SK-N-SH treated with all-trans-retinoic acid at 6 μM for 48 hours (cell line): ENCODE data around the gene CMTR1.

Experiments
- ARNTL ChIP-seq: fragments of 450-650 bp; formaldehyde crosslinking; IDR thresholded peaks from 2 replicates; pipeline ENCODE4 v1.5.0; 2020; ENCODE audit warnings: low read depth, mild to moderate bottlenecking, moderate library complexity, borderline replicate concordance
- CREB5 ChIP-seq: fragments of 250-450 bp; sonication (Bioruptor Pico); IDR thresholded peaks from 2 replicates; pipeline ENCODE4 v1.5.1; 2020; ENCODE audit warnings: low read depth, mild to moderate bottlenecking, moderate library complexity
- GLIS3 ChIP-seq: fragments of 250-450 bp; sonication (Bioruptor Pico); IDR thresholded peaks from 2 replicates; pipeline ENCODE4 v1.5.0; 2020; ENCODE audit warnings: mild to moderate bottlenecking, moderate library complexity
- ISL1 ChIP-seq: fragments of 250-450 bp; sonication (Bioruptor Pico); IDR thresholded peaks from 2 replicates; pipeline ENCODE4 v2.1.2; 2022; ENCODE audit warnings: mild to moderate bottlenecking, moderate library complexity
- OSR1 ChIP-seq: fragments of 250-450 bp; sonication (Bioruptor Pico); IDR thresholded peaks from 2 replicates; pipeline ENCODE4 v1.8.0; 2022; ENCODE audit warnings: moderate library complexity, mild to moderate bottlenecking, inconsistent platforms
- PATZ1 ChIP-seq: fragments of 250-450 bp; sonication (Bioruptor Pico); IDR thresholded peaks from 2 replicates; pipeline ENCODE4 v1.8.0; 2020; ENCODE audit warnings: mild to moderate bottlenecking, moderate library complexity, borderline replicate concordance
- SNAI2 ChIP-seq: fragments of 250-450 bp; sonication (Bioruptor Pico); IDR thresholded peaks from 2 replicates; pipeline ENCODE4 v1.5.0; 2020; ENCODE audit warnings: mild to moderate bottlenecking, moderate library complexity
- ZC3H10 ChIP-seq: fragments of 250-450 bp; sonication (Bioruptor Pico); IDR thresholded peaks from 2 replicates; pipeline ENCODE4 v1.5.1; 2021; ENCODE audit warnings: mild to moderate bottlenecking, moderate library complexity
- ZFP3 ChIP-seq: fragments of 250-450 bp; sonication (Bioruptor Pico); IDR thresholded peaks from 2 replicates; pipeline ENCODE4 v1.5.0; 2020; ENCODE audit warnings: mild to moderate bottlenecking, moderate library complexity
- ZNF565 ChIP-seq: fragments of 450-650 bp; formaldehyde crosslinking; conservative IDR thresholded peaks from 2 replicates; pipeline ENCODE4 v1.5.0; 2020; ENCODE audit warnings: low read depth, mild to moderate bottlenecking, moderate library complexity
- ZNF70 ChIP-seq: fragments of 450-650 bp; formaldehyde crosslinking; IDR thresholded peaks from 2 replicates; pipeline ENCODE4 v1.5.0; 2020; ENCODE audit warnings: mild to moderate bottlenecking, moderate library complexity
- TF ChIP-seq, protein P1 (sequence below): fragments of 250-450 bp; sonication (Bioruptor Pico); IDR thresholded peaks from 2 replicates; pipeline ENCODE4 v1.5.1; 2021; ENCODE audit warnings: mild to moderate bottlenecking, moderate library complexity
- TF ChIP-seq, protein P2 (sequence below): fragments of 250-450 bp; sonication (Bioruptor Pico); IDR thresholded peaks from 2 replicates; pipeline ENCODE4 v1.5.0; 2020; ENCODE audit warnings: mild to moderate bottlenecking, moderate library complexity

- TF ChIP-seq CREB5 (CRISPR knock-in tag) (no peak), GLIS3 (CRISPR knock-in tag) (no peak), ZFP3 (no peak), ARNTL (CRISPR knock-in tag) (no peak), ZNF70 (CRISPR knock-in tag) (no peak), PATZ1 (no peak), ISL1 (no peak), ZNF565 (CRISPR knock-in tag) (no peak), ZC3H10 (CRISPR knock-in tag) (no peak), SNAI2 (CRISPR knock-in tag) (no peak), OSR1 (CRISPR knock-in tag) (no peak)
- TF ChIP-seq, protein P1, sequence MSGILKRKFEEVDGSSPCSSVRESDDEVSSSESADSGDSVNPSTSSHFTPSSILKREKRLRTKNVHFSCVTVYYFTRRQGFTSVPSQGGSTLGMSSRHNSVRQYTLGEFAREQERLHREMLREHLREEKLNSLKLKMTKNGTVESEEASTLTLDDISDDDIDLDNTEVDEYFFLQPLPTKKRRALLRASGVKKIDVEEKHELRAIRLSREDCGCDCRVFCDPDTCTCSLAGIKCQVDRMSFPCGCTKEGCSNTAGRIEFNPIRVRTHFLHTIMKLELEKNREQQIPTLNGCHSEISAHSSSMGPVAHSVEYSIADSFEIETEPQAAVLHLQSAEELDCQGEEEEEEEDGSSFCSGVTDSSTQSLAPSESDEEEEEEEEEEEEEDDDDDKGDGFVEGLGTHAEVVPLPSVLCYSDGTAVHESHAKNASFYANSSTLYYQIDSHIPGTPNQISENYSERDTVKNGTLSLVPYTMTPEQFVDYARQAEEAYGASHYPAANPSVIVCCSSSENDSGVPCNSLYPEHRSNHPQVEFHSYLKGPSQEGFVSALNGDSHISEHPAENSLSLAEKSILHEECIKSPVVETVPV (CRISPR knock-in tag): no peak
- TF ChIP-seq, protein P2, sequence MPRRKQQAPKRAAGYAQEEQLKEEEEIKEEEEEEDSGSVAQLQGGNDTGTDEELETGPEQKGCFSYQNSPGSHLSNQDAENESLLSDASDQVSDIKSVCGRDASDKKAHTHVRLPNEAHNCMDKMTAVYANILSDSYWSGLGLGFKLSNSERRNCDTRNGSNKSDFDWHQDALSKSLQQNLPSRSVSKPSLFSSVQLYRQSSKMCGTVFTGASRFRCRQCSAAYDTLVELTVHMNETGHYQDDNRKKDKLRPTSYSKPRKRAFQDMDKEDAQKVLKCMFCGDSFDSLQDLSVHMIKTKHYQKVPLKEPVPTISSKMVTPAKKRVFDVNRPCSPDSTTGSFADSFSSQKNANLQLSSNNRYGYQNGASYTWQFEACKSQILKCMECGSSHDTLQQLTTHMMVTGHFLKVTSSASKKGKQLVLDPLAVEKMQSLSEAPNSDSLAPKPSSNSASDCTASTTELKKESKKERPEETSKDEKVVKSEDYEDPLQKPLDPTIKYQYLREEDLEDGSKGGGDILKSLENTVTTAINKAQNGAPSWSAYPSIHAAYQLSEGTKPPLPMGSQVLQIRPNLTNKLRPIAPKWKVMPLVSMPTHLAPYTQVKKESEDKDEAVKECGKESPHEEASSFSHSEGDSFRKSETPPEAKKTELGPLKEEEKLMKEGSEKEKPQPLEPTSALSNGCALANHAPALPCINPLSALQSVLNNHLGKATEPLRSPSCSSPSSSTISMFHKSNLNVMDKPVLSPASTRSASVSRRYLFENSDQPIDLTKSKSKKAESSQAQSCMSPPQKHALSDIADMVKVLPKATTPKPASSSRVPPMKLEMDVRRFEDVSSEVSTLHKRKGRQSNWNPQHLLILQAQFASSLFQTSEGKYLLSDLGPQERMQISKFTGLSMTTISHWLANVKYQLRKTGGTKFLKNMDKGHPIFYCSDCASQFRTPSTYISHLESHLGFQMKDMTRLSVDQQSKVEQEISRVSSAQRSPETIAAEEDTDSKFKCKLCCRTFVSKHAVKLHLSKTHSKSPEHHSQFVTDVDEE (CRISPR knock-in tag): no peak
These were observed 86.4 kb downstream of the CMTR1 start for GRCh38 chr6:37519461-37519860.
